Right lobe of liver (tissue), 6 donors: ENCODE measurements around the gene ATG7. TPM values are rescaled to one million over a fixed set of nuclear protein-coding genes. Genes with fewer than 3 reads are reported as not detected.
A peak's percentile ranks its signal among the peaks of the same experiment; 100 is the strongest.

ENCODE experiments used
- ATAC-seq, 4 donors: fragments of 200-7000 bp; cut with Tn5 transposase; one replicate each; pipeline ENCODE4 v1.9.1; 2020; ENCODE audit warnings: mild to moderate bottlenecking in 4 of 4, moderate library complexity in 4 of 4
- DNase-seq, 3 donors: peaks; one replicate each; pipeline ENCODE4 v3.0.0-alpha.2; 2020
- H3K27ac ChIP-seq, 3 donors: fragments of 200-600 bp; one replicate each; pipeline ENCODE4 v1.8.0; 2022
- H3K27me3 ChIP-seq, 2 donors: fragments of 200-600 bp; one replicate each; pipeline ENCODE4 v1.8.0; 2022
- H3K36me3 ChIP-seq, 4 donors: fragments of 200-600 bp; sonication (generic) in 1 of 4; one replicate each; pipeline versions ENCODE4 v1.5.1 to v1.8.0; 2017 to 2022; ENCODE audit warnings: control low read depth in 1 of 4
- H3K4me1 ChIP-seq, 4 donors: fragments of 200-600 bp; sonication (generic) in 1 of 4; one replicate each; pipeline versions ENCODE4 v1.5.1 to v1.8.0; 2017 to 2022; ENCODE audit warnings: control low read depth in 1 of 4
- H3K4me3 ChIP-seq, 3 donors: fragments of 200-600 bp; one replicate each; pipeline ENCODE4 v1.8.0; 2022
- H3K9me3 ChIP-seq, 4 donors: fragments of 200-600 bp; sonication (generic) in 1 of 4; one replicate each; pipeline versions ENCODE4 v1.5.1 to v1.8.0; 2017 to 2022; ENCODE audit warnings: control low read depth in 1 of 4
- POLR2A ChIP-seq: fragments of 450-650 bp; IDR thresholded peaks from one replicate; pipeline ENCODE4 v1.6.1; 2017; ENCODE audit warnings: antibody characterized with exemption, mild to moderate bottlenecking
- WGBS: methylation state at CpG from one replicate; pipeline ENCODE4 v1.1.6; 2018; ENCODE audit warnings: low coverage, low lambda C conversion rate; ENCODE audit not compliant: insufficient coverage; ENCODE audit errors: missing lambda C conversion rate; 5-methylcytosine and 5-hydroxymethylcytosine counted together
- intact Hi-C, 2 donors: fragments of 100-400 bp; cut with DNase I; formaldehyde crosslinking; loops; one replicate each; pipeline versions ENCODE4 v1.11.2 to v1.14.1; 2022
- total RNA-seq, 6 experiments: library from RNA; depleted of rRNA in 2 of 6; stranded (reverse); fragments of >200 nt in 2 of 6; fragmentation: NEBNext Ultra II Directional in 3 of 6; extraction: Animal tissue kit (Norgen Biotek cat#: 25700) in 3 of 6; gene quantifications; one replicate each; pipeline versions ENCODE4 v1.1.0 to v1.2.4, GENCODE V29; 2016 to 2023
- TF ChIP-seq, protein P1 (sequence below), 4 donors: fragments of 200-600 bp in 3 of 4; fragments of 450-650 bp in 1 of 4; IDR thresholded peaks; one replicate each; pipeline versions ENCODE4 v1.5.1 to v1.8.0; 2016 to 2022; ENCODE audit warnings: antibody characterized with exemption in 4 of 4, mild to moderate bottlenecking in 2 of 4
- donor health status: DM: no; HTN: yes; CAD: no.
- donor health status: DM: no; HTN: no; CAD: no.
- donor health status: DM: no; HTN: no; CAD: no.
- donor health status: DM: no; HTN: yes; CAD: no.
- donor health status: DM: no; HTN: yes; CAD: no.

Gene ATG7
- total RNA-seq, 6 experiments from 2014 or later = 13.6 to 21.1 (median 15.8) TPM

DNA sequence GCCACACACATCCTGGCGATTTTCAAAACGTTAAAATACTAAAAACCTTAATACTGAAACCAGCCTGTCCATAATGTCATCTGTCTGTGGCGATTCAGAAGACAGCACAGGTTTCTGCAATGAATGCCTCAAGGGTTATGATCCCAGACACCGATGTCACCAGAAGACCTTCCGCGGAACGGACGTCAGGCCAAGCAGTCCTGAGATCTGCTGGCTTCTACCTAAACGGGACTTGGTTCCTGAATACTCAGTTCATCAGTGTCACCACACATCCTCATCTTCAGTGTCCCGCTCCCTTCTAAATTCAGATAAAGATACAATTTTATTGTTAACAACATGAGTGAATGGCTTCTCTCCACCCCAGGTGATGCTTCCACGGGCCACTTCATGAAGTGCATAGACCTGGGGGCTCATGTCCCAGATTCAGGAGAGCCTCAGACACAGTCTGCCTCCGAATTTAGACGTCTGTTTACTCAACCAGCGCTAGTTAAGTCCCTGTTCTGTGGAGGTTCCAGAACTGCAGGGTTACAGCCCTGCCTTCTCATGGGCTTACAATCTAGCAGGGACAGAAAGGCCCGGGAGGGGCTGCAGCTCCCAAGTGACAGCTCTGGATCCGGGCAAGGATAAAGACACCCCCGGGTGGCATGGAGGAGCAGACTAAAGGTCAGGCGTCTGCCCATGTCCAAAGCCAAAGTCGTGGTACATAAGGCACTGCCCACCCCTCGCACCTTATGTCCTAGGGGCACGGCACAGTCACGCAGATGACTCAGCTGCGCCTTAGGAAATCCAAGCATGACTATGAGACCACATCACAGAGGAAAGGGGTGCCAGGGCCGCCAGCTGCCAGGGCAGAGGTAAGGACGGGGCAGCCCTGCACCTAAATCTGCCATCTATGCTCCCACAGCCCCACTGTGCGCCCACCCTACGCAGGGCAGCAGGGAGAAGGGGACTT is 295.6 kb downstream of the ATG7 start:
- no peak overlapping the region for H3K4me3 ChIP-seq
- peak in 2 of 4 donors; percentile 8 to 21 for ATAC-seq
- H3K27me3 ChIP-seq = no peaks in the 10 kb centered on the region
- intact Hi-C loops = no loop called here
- no peak for TF ChIP-seq POLR2A
- TF ChIP-seq, protein P1, sequence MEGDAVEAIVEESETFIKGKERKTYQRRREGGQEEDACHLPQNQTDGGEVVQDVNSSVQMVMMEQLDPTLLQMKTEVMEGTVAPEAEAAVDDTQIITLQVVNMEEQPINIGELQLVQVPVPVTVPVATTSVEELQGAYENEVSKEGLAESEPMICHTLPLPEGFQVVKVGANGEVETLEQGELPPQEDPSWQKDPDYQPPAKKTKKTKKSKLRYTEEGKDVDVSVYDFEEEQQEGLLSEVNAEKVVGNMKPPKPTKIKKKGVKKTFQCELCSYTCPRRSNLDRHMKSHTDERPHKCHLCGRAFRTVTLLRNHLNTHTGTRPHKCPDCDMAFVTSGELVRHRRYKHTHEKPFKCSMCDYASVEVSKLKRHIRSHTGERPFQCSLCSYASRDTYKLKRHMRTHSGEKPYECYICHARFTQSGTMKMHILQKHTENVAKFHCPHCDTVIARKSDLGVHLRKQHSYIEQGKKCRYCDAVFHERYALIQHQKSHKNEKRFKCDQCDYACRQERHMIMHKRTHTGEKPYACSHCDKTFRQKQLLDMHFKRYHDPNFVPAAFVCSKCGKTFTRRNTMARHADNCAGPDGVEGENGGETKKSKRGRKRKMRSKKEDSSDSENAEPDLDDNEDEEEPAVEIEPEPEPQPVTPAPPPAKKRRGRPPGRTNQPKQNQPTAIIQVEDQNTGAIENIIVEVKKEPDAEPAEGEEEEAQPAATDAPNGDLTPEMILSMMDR (IDR thresholded peaks at IDR 0.05) = no peak
- H3K9me3 ChIP-seq = no peaks in the 10 kb centered on the region
- peaks cover 0 to 4% (median 1%) of the 10 kb centered on the region in 4 donors for H3K36me3 ChIP-seq
- peak overlapping the region; percentile 38 to 83 (median 47) for H3K27ac ChIP-seq
- 89% methylated on average over 18 of the region's 27 CpGs for WGBS
- DNase-seq = peak in 1 of 3 donors; percentile 32
- H3K4me1 ChIP-seq = no peaks in the 10 kb centered on the region

DNA sequence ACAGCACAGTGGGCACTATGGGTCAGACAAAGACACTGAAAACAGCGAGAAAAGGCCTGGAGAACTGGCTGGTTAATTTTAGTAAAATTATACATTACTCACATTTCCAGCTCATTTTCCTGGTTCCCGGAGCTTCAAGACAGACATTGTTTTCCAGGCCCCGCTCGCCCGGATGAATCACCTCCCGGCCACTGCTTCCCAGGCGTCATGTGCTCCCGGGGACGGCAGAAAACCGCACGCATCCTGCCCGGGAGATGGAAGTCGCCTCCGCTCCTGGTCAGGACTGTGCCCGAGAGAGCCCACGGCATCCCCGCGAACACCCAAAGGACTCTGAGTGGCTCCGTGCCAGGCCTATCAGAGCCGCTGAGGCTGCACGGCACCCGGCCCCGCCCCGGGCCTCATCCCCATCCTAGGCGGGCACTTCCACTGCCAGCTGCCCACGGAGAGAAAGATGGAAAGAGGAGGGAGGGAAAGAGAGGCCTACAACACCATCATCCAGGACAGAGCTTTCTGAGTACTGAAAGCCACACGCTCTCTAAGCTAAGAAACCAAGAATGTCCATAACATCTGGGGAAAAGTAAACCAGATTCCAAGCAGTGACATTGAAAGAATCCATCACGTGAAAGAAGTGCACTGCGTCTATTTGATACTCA is 296.4 kb downstream of the ATG7 start:
- peak; percentile 64 to 76 (median 68) for ATAC-seq
- no peaks in the 10 kb centered on the region for H3K4me1 ChIP-seq

DNA sequence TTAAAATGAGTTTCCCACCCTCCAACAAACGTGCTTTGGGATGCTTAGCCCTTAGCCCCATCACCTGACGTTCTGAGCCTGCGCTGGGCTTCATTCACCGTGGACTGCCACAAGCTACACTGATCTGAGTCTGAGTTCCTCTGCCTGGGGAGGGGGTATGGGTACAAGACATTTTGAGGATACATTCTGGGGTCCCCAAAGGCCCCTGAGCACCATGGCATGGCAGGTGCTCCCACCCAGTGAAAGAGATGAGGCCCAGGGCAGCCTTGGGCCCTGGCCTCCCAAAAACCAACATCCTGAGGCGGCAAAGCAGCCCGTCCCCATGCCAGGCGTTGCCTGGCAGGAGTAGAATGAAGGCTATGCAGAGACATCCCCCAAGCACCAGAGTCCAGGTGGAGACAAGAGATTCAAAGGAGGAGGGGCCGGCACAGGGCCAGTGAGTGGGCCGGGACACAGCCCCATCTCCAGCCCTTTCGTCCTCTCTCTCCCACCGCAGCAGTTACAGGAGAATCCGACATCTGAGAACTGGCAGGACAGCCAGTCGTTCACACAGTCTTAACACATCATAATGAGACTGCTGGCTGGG is 297.1 kb downstream of the ATG7 start:
- TF ChIP-seq, protein P1 (IDR thresholded peaks at IDR 0.05) = no peak
- TF ChIP-seq POLR2A = no peak
- 63% methylated on average over 5 of the region's 13 CpGs for WGBS
- ATAC-seq (no peak), DNase-seq (peak in 1 of 3 donors; percentile 40)
- Histone ChIP-seq H3K9me3 (no peaks in the 10 kb centered on the region), H3K27ac (peak overlapping the region in 1 of 3 donors; percentile 47), H3K36me3 (no peaks in the 10 kb centered on the region), H3K27me3 (no peaks in the 10 kb centered on the region), H3K4me1 (no peaks in the 10 kb centered on the region), H3K4me3 (no peak overlapping the region)
- intact Hi-C loops = no loop called here

More for the DNA sequence above, 296.4 kb downstream of the ATG7 start:
- H3K27me3 ChIP-seq = no peaks in the 10 kb centered on the region
- no peaks in the 10 kb centered on the region for H3K9me3 ChIP-seq
- DNase-seq = peak in 1 of 3 donors; percentile 62
- 73% methylated on average over 14 of the region's 29 CpGs for WGBS
- intact Hi-C loops = no loop called here
- H3K27ac ChIP-seq = peak overlapping the region; percentile 38 to 83 (median 47)
- no peak for TF ChIP-seq POLR2A
- TF ChIP-seq, protein P1 (IDR thresholded peaks at IDR 0.05) = no peak
- no peaks in the 10 kb centered on the region for H3K36me3 ChIP-seq
- H3K4me3 ChIP-seq = no peak overlapping the region

DNA sequence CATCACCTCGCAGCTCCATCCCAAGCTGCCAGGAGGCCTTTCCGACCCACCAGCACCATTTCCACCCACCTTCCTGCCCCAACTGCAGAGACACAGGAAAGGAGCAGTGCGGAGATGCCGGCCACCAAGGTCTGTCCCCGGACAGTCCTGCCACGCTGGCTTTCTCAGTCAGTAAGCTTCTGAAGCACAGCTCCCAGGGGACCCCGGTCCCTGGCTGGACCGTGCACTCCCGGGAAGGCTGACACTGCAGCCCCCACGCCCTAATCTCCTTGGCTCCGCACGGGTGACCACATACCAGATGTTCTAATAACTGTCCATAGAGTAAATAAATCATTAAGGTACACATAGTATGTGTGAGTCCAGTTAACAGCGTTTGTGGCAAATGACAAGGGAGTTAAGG is 298.1 kb downstream of the ATG7 start:
- no peaks in the 10 kb centered on the region for H3K36me3 ChIP-seq
- WGBS = 57% methylated on average over 9 of the region's 13 CpGs
- DNase-seq (no peak), ATAC-seq (no peak)
- H3K9me3 ChIP-seq = no peaks in the 10 kb centered on the region
- no peaks in the 10 kb centered on the region for H3K4me1 ChIP-seq
- intact Hi-C loops = no loop called here
- H3K27ac ChIP-seq = no peak overlapping the region
- no peak overlapping the region for H3K4me3 ChIP-seq
- no peak for TF ChIP-seq POLR2A
- TF ChIP-seq, protein P1 (IDR thresholded peaks at IDR 0.05) = no peak
- no peaks in the 10 kb centered on the region for H3K27me3 ChIP-seq
